ENCODE results near the gene OTOS. TPM values are rescaled to one million over a fixed set of nuclear protein-coding genes. Genes with fewer than 3 reads are reported as not detected.

The OTOS gene
- polyA plus RNA-seq, 1 experiment, result not detected

GRCh38 chr2:240162531-240162930 lies 22.1 kb upstream of the OTOS start:
- Histone ChIP-seq H3K27me3 (ENCODE audit: control insufficient read depth, insufficient read depth, low read length) (no peaks in the 10 kb centered on the region), H3K27ac (ENCODE audit: low read depth, low read length) (no peak overlapping the region), H3K4me3 (ENCODE audit: low read depth, low read length) (no peak overlapping the region), H3K9me3 (ENCODE audit: control insufficient read depth, insufficient read depth, low read length) (no peaks in the 10 kb centered on the region; the same call in 1 of the 2 replicates)
- CTCF ChIA-PET, result no interaction called here
- no peak for DNase-seq (ENCODE audit: low read depth, low spot score)
- no peak for TF ChIP-seq CTCF (IDR thresholded peaks at IDR 0.05; ENCODE audit: low read depth, low read length)
- POLR2A ChIA-PET, result no interaction called here

GRCh38 chr2:240162032-240162431 lies 21.6 kb upstream of the OTOS start:
- CTCF ChIA-PET, result no interaction called here
- H3K4me3 ChIP-seq (ENCODE audit: low read depth, low read length), result no peak overlapping the region
- DNase-seq (ENCODE audit: low read depth, low spot score), result no peak
- no peaks in the 10 kb centered on the region for H3K27me3 ChIP-seq (ENCODE audit: control insufficient read depth, insufficient read depth, low read length)
- POLR2A ChIA-PET, result no interaction called here
- H3K9me3 ChIP-seq (ENCODE audit: control insufficient read depth, insufficient read depth, low read length), result no peaks in the 10 kb centered on the region; the same call in 1 of the 2 replicates
- H3K27ac ChIP-seq (ENCODE audit: low read depth, low read length), result no peak overlapping the region
- no peak for TF ChIP-seq CTCF (IDR thresholded peaks at IDR 0.05; ENCODE audit: low read depth, low read length)

- TF ChIP-seq CTCF (IDR thresholded peaks at IDR 0.05; ENCODE audit: low read depth, low read length), result no peak
- CTCF ChIA-PET, result no interaction called here
- H3K27ac ChIP-seq (ENCODE audit: low read depth, low read length), result no peak overlapping the region
- no peaks in the 10 kb centered on the region; the same call in 1 of the 2 replicates for H3K9me3 ChIP-seq (ENCODE audit: control insufficient read depth, insufficient read depth, low read length)
- POLR2A ChIA-PET, result no interaction called here
- H3K4me3 ChIP-seq (ENCODE audit: low read depth, low read length), result no peak overlapping the region
- H3K27me3 ChIP-seq (ENCODE audit: control insufficient read depth, insufficient read depth, low read length), result no peaks in the 10 kb centered on the region
- no peak for DNase-seq (ENCODE audit: low read depth, low spot score)
These were observed 20.8 kb upstream of the OTOS start for GRCh38 chr2:240161087-240161750.

GRCh38 chr2:240160291-240161086 lies 20.0 kb upstream of the OTOS start:
- Histone ChIP-seq H3K27ac (ENCODE audit: low read depth, low read length) (no peak overlapping the region), H3K27me3 (ENCODE audit: control insufficient read depth, insufficient read depth, low read length) (no peaks in the 10 kb centered on the region), H3K4me3 (ENCODE audit: low read depth, low read length) (no peak overlapping the region), H3K9me3 (ENCODE audit: control insufficient read depth, insufficient read depth, low read length) (no peaks in the 10 kb centered on the region; the same call in 1 of the 2 replicates)
- TF ChIP-seq CTCF (IDR thresholded peaks at IDR 0.05; ENCODE audit: low read depth, low read length), result no peak
- ChIA-PET POLR2A (no interaction called here), CTCF (no interaction called here)
- no peak for DNase-seq (ENCODE audit: low read depth, low spot score)

GRCh38 chr2:240159251-240159839 lies 18.9 kb upstream of the OTOS start:
- no peaks in the 10 kb centered on the region; the same call in 1 of the 2 replicates for H3K9me3 ChIP-seq (ENCODE audit: control insufficient read depth, insufficient read depth, low read length)
- TF ChIP-seq CTCF (IDR thresholded peaks at IDR 0.05; ENCODE audit: low read depth, low read length), result no peak
- H3K27me3 ChIP-seq (ENCODE audit: control insufficient read depth, insufficient read depth, low read length), result peaks cover 2% of the 10 kb centered on the region
- POLR2A ChIA-PET, result no interaction called here
- CTCF ChIA-PET, result interaction anchor here (0.7 kb wide), 1 partner anchor 739 kb away, joined by 4 read pairs; no protein-coding TSS in a partner anchor
- DNase-seq (ENCODE audit: low read depth, low spot score), result no peak
- no peak overlapping the region for H3K4me3 ChIP-seq (ENCODE audit: low read depth, low read length)
- H3K27ac ChIP-seq (ENCODE audit: low read depth, low read length), result no peak overlapping the region

Data from AG04450 (cell line).